GM18526 (cell line): ENCODE measurements around the gene SERPINA4.

ENCODE experiments used
- POLR2A ChIP-seq: IDR thresholded peaks from 3 replicates; pipeline ENCODE4 v1.6.1; 2011; ENCODE audit not compliant: insufficient read length; ENCODE audit errors: extremely low read depth

SERPINA4 gene, protein sequence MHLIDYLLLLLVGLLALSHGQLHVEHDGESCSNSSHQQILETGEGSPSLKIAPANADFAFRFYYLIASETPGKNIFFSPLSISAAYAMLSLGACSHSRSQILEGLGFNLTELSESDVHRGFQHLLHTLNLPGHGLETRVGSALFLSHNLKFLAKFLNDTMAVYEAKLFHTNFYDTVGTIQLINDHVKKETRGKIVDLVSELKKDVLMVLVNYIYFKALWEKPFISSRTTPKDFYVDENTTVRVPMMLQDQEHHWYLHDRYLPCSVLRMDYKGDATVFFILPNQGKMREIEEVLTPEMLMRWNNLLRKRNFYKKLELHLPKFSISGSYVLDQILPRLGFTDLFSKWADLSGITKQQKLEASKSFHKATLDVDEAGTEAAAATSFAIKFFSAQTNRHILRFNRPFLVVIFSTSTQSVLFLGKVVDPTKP

DNA sequence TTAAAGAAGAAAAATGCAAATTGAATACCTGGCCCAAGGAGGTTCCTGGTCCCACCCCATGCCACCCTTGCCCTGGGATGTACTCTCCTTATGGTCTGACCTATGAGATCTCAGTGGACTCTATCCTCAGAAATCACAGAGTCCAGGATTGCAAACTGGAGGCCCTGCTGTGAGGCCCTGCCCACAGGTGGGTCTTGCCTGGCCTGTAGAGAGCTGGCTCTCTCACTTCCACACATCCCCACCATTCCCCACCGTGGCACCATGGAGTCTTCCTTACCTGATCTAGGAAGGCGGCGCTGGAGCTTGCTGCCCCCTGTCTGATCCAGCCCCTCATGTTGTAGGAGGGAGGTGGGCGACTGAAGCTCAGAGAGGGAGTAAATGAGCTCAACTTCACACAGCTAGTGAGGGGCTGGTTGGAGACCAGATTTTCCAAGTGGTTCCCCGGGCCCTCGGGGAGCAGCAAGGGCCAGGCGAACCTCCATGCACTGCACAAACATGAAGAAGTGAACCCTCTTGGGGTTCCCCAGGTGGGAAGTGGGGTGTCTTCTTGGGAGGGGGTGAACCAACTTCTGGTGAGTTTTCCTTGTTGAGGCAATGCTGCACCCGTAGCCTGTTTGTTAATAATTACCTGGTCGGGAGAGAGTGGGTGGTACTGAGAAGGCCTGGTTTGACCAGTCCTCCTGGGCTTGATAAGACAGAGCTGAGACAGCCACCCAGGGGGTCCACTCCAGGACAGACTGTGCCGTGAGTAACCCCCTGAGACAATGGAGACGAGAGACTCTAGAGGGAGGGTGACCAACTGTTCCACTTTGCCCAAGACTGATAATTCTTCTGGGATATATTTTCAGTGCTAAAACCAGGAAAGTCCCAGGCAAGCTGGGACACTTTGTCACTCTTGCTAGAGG, at the start of gene SERPINA4:
SERPINA4 (plus strand) TSS at position 692 of the 905 bp plus-strand sequence. CDS start 2,041 bp downstream, outside the sequence.
- TF ChIP-seq POLR2A, result no peak

- no peak for TF ChIP-seq POLR2A
Measured at GRCh38 chr14:94514351-94514750, 46.9 kb upstream of the SERPINA4 start.

GRCh38 chr14:94515426-94515825, 45.8 kb upstream of the SERPINA4 start:
- TF ChIP-seq POLR2A, result no peak

- TF ChIP-seq POLR2A, result no peak
Measured at GRCh38 chr14:94515856-94516255, 45.4 kb upstream of the SERPINA4 start.

DNA sequence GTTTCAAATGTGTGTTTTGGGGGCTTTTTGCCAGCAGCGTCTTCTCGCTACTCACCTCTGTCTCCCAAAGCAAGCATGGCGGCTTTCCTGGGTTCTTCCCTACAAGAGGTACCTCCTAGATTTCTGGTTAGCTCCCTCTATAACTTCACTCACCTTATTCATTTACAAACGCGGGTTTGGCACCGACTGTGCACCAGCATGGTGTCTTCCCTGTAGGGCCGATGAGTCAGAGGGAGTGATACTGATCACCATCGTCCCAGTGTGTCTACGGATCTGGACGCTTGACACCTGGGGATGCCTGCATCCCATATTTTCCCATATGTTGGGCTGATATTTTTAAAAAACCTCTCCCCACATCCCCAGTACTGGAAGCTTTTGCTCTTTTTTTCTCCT, 44.0 kb upstream of the SERPINA4 start:
- TF ChIP-seq POLR2A, result no peak

GRCh38 chr14:94517641-94518257, 43.5 kb upstream of the SERPINA4 start:
- no peak for TF ChIP-seq POLR2A

GRCh38 chr14:94521375-94522114, 39.7 kb upstream of the SERPINA4 start:
- no peak for TF ChIP-seq POLR2A

- TF ChIP-seq POLR2A, result no peak
Measured at GRCh38 chr14:94522115-94522724, 39.0 kb upstream of the SERPINA4 start.

GRCh38 chr14:94523265-94523664, 38.0 kb upstream of the SERPINA4 start:
- TF ChIP-seq POLR2A, result no peak

GRCh38 chr14:94524093-94524492, 37.1 kb upstream of the SERPINA4 start:
- TF ChIP-seq POLR2A, result no peak

- TF ChIP-seq POLR2A, result no peak
Measured at GRCh38 chr14:94531187-94531586, 30.1 kb upstream of the SERPINA4 start.

DNA sequence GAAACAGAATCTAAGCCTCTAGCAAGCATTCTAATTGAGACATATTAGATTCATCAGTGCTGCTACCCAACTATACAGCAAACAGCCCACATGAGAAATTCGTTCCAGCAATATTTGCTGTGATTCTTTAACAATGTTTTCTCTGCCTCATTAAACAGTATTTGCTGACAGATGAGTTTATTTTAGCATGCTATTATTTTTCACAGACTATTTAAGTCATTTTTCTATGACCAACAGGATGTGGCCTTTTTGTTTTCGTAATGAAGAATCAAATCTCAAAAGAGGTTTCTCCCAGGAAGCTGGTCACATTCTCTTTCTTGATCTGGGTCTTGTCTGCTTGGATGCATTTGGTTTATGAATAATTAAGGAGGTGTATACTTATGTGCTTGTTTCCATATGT, 28.8 kb upstream of the SERPINA4 start:
- TF ChIP-seq POLR2A, result no peak

- TF ChIP-seq POLR2A, result no peak
Measured at GRCh38 chr14:94535506-94535905, 25.7 kb upstream of the SERPINA4 start.

DNA sequence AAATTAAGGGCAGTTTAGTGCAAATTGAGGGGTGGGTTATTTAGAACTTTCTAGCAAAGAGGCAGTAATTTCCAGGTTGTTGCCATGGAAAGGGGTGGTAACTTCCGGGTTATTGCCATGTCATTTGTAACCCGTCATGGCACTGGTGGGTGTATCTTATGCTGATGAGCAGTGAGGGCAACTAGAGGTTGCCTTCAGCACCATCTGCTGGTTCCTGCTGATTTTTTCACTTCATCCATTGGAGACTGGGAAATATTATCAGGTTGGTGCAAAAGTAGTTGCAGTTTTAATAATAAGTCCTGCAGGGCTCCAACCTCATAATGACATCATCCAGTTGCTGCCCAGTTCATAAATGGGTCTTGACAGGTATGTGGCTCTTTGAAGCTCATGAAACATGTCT, 24.4 kb upstream of the SERPINA4 start:
- TF ChIP-seq POLR2A, result no peak
